Activated CD8-positive, alpha-beta memory T cell treated with anti-CD3 and anti-CD28 coated beads for 4 hours (primary cell): ENCODE results near the gene COL4A5.
"Not testable (repeated sequence)": the region's sequence is repeated elsewhere in the genome, so short reads cannot be mapped to it uniquely, and the experiment has no call there.

ENCODE experiments used
- DNase-seq, 2 donors: peaks; one replicate each; pipeline ENCODE4 v3.0.0-alpha.2; 2020; ENCODE audit warnings: low read depth in 2 of 2

The COL4A5 gene

DNA sequence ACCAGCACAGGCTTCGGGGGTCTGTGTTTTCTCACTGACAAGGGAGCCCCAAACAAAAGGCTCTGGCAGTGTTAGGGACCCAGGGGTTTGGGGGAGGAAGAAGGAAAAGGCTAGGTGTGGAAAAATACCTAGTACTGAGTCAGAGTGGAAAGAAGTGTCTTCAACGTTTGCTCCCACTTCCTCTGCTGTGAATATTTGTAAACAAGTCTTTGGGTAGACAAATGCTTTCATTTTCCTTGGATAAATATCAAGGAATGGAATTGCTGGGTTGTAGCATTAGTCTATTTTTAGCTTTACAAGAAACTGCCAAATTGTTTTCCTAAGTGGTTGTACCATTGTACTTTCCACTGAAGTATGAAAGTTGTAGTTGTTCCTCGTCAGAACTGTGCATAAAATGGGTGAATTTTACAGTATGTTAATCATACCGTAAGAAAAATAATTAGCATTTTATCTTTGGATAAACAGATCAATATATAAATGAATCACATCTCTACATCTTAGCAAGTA lies 17.4 kb downstream of the COL4A5 start:
- DNase-seq: no peak

DNA sequence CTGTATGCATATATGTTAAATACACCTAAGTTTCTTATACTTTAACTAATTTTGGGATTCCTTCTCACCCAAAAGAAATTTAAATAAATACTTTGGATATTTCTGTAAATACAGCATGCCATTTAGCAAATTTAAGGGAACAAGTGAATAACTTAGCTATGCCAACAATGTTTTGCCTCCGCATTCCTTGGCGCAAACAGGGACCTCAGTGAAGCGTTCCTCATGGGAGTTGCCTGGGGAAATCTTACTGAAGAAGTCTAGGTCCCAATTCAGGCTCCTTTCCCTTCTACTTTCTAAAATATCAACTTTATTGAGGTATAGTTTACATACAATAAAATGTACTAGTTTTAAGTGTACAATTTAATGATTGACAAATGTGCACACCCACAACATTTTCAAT lies 25.0 kb downstream of the COL4A5 start:
- DNase-seq: no peak

DNA sequence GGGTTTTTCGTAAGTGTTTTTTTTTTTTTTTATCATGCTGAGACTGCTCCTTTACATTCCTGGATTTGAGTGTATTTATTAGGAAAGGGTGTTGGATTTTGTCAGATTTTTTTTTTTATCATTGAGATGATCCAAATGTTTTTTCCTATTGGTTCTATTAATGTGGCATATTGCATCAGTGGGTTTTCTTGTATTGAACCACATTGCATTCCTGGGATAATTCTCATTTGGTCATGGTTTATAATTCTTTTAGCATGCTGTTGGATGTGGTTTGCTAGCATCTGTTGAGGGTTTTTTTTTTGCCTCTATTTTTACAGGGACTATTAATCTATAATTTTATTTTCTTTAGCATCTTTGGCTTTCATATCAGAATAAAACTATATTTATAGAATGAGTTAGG lies 28.8 kb downstream of the COL4A5 start:
- DNase-seq: no peak

GRCh38 chrX:108473979-108474378 lies 34.3 kb downstream of the COL4A5 start:
- no peak for DNase-seq

DNA sequence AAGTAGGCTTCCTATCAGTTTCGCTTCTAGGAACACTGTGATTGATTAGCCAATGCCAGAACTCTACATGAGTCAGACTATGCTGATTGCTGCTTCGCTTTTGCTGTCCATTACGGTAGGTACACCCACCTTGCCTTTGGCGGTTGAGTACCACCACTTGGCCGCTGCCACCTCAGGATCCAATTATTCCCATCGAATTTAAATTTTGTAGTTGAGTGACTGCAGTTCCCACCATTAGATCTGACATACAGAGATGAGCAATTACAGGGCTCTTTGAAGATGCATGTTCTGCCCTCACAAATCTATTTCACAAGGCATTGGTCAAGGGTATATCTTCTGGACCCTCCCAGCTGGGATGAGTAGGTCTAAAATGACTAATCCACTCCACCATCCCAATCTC lies 41.9 kb downstream of the COL4A5 start:
- not testable (repeated sequence) for DNase-seq

- no peak for DNase-seq
Observed at GRCh38 chrX:108484251-108484650, 44.6 kb downstream of the COL4A5 start.

GRCh38 chrX:108485960-108486359 lies 46.3 kb downstream of the COL4A5 start:
- DNase-seq: no peak

- DNase-seq: no peak
Observed at GRCh38 chrX:108494406-108495090, 54.9 kb downstream of the COL4A5 start.

- no peak for DNase-seq
Observed at GRCh38 chrX:108511721-108512120, 72.1 kb downstream of the COL4A5 start.

DNA sequence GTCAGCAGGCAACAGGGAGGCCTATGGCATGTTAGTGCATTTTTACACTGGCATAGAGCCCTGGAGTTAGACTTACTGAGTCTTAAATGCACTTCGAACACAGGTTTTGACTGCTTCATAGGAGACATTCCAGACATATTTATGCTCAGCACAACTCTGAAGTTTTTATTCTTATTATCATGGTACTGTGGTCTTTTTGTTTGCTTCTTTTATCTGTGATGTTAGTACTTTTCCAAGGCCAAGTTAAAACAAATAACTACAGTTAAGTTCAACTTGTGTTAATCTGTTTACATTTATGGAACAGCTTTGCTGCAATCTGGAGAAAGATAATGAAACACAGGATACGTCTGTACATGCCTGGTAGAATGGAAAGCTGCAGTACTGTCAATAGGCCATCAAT lies 76.5 kb downstream of the COL4A5 start:
- no peak for DNase-seq

DNA sequence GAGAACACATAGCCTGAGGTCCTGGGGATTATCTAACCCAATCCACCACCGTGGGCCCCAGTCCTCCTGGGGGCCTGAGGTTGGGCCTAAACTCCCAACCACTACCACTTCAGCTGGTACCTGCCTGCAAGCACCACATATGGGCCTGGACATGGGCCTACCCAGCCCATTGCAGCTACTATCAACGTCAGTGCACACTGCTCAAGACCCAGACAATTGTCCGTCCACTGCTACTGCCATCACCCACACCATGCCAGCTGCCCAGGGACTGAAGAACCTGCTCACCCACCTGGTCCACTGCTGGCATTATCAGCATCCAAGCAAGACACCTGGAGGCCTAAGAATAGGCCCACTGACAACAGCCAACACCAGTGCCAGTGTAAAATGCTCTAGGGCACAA lies 88.1 kb downstream of the COL4A5 start:
- DNase-seq: no peak

GRCh38 chrX:108537005-108537404 lies 97.4 kb downstream of the COL4A5 start:
- no peak for DNase-seq

GRCh38 chrX:108541286-108541685 lies 101.6 kb downstream of the COL4A5 start:
- DNase-seq: no peak

DNA sequence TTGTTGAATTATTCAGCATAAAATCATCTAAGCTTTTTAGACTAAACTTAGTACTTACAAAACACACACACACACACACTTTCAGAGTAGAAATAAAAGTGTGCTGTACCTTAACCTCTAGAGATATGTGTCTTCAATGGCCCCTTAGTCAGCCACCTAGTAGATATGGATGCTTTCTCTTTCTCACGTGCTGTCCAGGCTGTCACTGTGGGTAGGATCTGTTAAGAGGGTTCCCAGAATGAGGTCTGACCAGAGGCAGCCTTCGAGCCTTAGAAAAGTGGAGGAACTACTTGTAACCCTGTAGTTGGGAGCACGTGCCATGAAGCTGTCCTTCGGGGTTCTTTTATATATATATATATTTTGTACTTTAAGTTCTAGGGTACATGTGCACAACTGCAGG lies 117.9 kb downstream of the COL4A5 start:
- DNase-seq: no peak

DNA sequence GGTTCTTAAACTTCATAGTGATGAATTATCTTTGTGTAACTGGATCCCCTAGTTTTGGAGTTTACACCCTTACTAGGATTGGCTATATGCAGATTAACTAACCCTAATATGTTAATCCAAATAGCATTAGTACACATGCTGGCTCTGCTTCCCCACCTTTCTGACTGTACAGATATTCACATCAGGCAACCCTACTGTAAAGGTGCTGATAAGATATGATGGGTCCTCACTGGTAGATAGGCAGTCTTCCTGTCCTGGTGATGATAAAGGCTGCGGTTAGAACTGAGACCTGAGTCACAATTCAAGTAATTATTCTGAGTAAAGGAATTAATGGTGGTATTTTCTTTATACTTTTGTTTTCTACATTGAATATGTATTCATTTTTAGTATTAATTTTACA lies 118.6 kb downstream of the COL4A5 start:
- no peak for DNase-seq

- no peak for DNase-seq
Observed at GRCh38 chrX:108573136-108573535, 133.5 kb downstream of the COL4A5 start.

DNA sequence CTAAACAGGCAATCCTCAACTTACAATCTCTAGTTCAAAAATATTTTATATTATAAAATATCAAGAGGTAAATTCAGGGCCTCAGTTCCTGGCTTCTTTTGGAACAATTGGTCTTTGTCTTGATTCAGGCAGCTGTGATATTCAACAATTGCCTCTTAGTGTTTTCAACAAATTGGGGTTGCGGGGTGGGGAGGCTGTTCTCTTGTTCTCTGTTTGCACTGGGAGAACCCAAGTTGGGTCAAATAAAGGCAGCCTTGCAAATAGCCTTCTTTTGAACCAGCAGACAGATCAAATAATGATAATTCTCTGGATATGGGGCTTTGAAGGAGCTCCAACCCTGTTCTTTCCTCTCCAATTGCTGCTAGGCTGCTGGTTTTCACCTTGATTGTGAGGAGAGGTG lies 142.5 kb downstream of the COL4A5 start:
- no peak for DNase-seq

GRCh38 chrX:108584617-108585211 lies 145.1 kb downstream of the COL4A5 start:
- no peak for DNase-seq

DNA sequence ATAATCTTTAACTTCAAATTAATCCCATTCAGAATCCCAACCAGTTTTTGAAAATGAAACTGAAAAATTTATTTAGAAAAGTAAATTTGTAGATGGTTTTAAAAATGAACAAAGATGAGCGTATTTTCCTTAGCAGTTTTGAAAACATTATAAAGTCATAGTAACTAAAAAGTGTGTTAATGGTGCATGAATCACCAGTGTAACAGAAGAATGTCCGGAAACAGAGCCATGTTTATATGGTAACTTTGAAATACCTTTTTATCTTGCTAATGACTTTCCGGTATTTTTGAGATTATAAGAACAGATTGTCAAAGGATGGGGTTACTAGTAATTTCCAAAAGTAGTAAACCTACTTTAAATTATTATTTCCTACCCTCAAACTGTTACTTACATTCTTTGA lies 150.9 kb downstream of the COL4A5 start:
- no peak for DNase-seq

DNA sequence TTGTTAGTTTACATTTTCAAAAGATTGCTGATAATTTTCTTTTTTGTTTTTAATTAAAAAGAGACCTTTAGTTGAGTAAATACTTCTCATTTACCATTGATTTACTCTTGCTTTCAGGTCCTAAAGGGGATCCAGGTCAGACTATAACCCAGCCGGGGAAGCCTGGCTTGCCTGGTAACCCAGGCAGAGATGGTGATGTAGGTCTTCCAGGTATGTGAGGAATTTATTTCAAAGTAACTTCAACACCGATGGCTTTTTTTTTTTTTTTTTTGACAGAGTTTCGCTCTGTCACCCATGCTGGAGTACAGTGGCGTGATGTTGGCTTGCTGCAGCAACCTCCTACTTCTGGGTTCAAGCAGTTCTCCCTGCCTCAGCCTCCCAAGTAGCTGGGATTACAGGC lies 161.6 kb downstream of the COL4A5 start:
- no peak for DNase-seq

DNA sequence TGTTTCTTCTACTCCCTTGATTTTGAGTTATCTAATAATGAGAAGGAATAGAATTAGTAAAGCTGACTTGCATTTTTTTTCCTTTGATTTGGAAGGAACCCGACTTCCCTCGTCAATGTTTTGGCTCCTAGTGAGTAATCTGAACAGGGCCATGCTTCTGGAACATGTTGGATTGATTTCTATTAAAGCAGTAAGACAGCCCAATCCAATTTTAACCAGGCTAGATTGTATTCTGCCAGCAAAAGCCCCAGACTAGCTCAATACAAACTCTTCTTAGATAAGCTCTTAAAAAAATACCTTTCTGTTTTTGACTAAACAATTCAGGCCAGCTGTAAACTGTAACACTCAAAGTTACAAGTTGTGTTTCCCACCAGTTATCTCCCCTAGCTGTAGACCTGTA lies 170.5 kb downstream of the COL4A5 start:
- no peak for DNase-seq

GRCh38 chrX:108614616-108615015 lies 175.0 kb downstream of the COL4A5 start:
- DNase-seq: no peak

DNA sequence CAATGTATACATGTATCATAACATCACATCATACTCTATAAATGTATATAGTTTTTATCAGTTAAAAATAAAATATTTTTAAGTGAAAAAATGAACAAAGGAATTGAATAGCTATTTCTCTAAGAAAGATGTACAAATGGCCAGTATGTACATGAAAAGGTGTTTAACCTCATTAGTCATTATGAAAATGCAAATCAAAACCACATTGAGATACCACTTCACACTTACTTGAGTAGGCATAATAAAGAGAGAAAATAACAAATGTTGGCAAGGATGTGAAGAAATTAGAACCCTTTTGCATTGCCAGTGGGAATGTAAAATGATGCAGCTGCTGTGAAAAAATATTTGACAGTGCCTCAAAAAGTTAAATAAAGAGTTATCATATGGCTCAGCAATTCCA lies 201.2 kb downstream of the COL4A5 start:
- no peak for DNase-seq
